ENCODE results near the gene NDUFS1. TPM values are rescaled to one million over a fixed set of nuclear protein-coding genes. Genes with fewer than 3 reads are reported as not detected.
"Not testable (repeated sequence)": the region's sequence is repeated elsewhere in the genome, so short reads cannot be mapped to it uniquely, and the experiment has no call there.

The NDUFS1 gene
- total and polyA plus RNA-seq, 4 donors, result 16.3 to 87.4 (median 60.5) TPM

- WGBS, 2 donors, result 65 to 79% methylated on average over 2 of the region's 2 CpGs
- Histone ChIP-seq H3K9me3 (ENCODE audit: control insufficient read depth in 4 of 4, insufficient read depth in 3 of 4, low read length in 3 of 4) (no peaks in the 10 kb centered on the region), H3K4me3 (no peak overlapping the region), H3K27me3 (ENCODE audit: control insufficient read depth in 3 of 3, insufficient read depth in 3 of 3, low read length in 2 of 3) (no peaks in the 10 kb centered on the region), H3K36me3 (ENCODE audit: control insufficient read depth in 4 of 4, insufficient read depth in 4 of 4, low read length in 4 of 4) (peaks cover 11 to 26% (median 21%) of the 10 kb centered on the region in 4 donors), H3K9ac (ENCODE audit: insufficient read depth in 1 of 2, low read length in 2 of 2) (no peak overlapping the region), H3K4me1 (ENCODE audit: control insufficient read depth in 5 of 5, insufficient read depth in 5 of 5, low read length in 5 of 5) (peaks cover 2 to 13% (median 7%) of the 10 kb centered on the region in 5 donors), H3K27ac (ENCODE audit: low read depth in 1 of 2, low read length in 1 of 2) (no peak overlapping the region)
- TF ChIP-seq, protein P1, sequence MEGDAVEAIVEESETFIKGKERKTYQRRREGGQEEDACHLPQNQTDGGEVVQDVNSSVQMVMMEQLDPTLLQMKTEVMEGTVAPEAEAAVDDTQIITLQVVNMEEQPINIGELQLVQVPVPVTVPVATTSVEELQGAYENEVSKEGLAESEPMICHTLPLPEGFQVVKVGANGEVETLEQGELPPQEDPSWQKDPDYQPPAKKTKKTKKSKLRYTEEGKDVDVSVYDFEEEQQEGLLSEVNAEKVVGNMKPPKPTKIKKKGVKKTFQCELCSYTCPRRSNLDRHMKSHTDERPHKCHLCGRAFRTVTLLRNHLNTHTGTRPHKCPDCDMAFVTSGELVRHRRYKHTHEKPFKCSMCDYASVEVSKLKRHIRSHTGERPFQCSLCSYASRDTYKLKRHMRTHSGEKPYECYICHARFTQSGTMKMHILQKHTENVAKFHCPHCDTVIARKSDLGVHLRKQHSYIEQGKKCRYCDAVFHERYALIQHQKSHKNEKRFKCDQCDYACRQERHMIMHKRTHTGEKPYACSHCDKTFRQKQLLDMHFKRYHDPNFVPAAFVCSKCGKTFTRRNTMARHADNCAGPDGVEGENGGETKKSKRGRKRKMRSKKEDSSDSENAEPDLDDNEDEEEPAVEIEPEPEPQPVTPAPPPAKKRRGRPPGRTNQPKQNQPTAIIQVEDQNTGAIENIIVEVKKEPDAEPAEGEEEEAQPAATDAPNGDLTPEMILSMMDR (IDR thresholded peaks at IDR 0.05; ENCODE audit: control extremely low read depth, extremely low read depth), result peak; percentile 37
- DNase-seq, result peak; percentile 44 to 68 (median 65)
- ATAC-seq (ENCODE audit: insufficient read depth, low FRiP score), result no peak
Measured at GRCh38 chr2:206164261-206164862, 5.1 kb upstream of the NDUFS1 start.

- Histone ChIP-seq H3K27me3 (ENCODE audit: control insufficient read depth in 3 of 3, insufficient read depth in 3 of 3, low read length in 2 of 3) (no peaks in the 10 kb centered on the region), H3K4me1 (ENCODE audit: control insufficient read depth in 5 of 5, insufficient read depth in 5 of 5, low read length in 5 of 5) (peaks cover 2 to 13% (median 7%) of the 10 kb centered on the region in 5 donors), H3K4me3 (no peak overlapping the region), H3K36me3 (ENCODE audit: control insufficient read depth in 4 of 4, insufficient read depth in 4 of 4, low read length in 4 of 4) (peaks cover 11 to 32% (median 20%) of the 10 kb centered on the region in 4 donors), H3K9ac (ENCODE audit: insufficient read depth in 1 of 2, low read length in 2 of 2) (no peak overlapping the region), H3K27ac (ENCODE audit: low read depth in 1 of 2, low read length in 1 of 2) (no peak overlapping the region), H3K9me3 (ENCODE audit: control insufficient read depth in 4 of 4, insufficient read depth in 3 of 4, low read length in 3 of 4) (no peaks in the 10 kb centered on the region)
- TF ChIP-seq, protein P1 (IDR thresholded peaks at IDR 0.05; ENCODE audit: control extremely low read depth, extremely low read depth), result no peak
- no peak for ATAC-seq (ENCODE audit: insufficient read depth, low FRiP score)
- WGBS, 2 donors, result 87 to 94% methylated on average over 3 of the region's 3 CpGs
- DNase-seq, result no peak
Measured at GRCh38 chr2:206163251-206163880, 4.1 kb upstream of the NDUFS1 start.

GRCh38 chr2:206162401-206162800 lies 3.2 kb upstream of the NDUFS1 start:
- DNase-seq; H3K27me3 ChIP-seq (ENCODE audit: control insufficient read depth in 3 of 3, insufficient read depth in 3 of 3, low read length in 2 of 3); H3K9me3 ChIP-seq (ENCODE audit: control insufficient read depth in 4 of 4, insufficient read depth in 3 of 4, low read length in 3 of 4); H3K9ac ChIP-seq (ENCODE audit: insufficient read depth in 1 of 2, low read length in 2 of 2); ATAC-seq (ENCODE audit: insufficient read depth, low FRiP score); H3K4me3 ChIP-seq; H3K27ac ChIP-seq (ENCODE audit: low read depth in 1 of 2, low read length in 1 of 2): not testable (repeated sequence)
- peaks cover 2 to 17% (median 7%) of the 10 kb centered on the region in 5 donors for H3K4me1 ChIP-seq (ENCODE audit: control insufficient read depth in 5 of 5, insufficient read depth in 5 of 5, low read length in 5 of 5)
- WGBS, 2 donors, result 81 to 93% methylated on average over 4 of the region's 4 CpGs
- peaks cover 9 to 29% (median 20%) of the 10 kb centered on the region in 4 donors for H3K36me3 ChIP-seq (ENCODE audit: control insufficient read depth in 4 of 4, insufficient read depth in 4 of 4, low read length in 4 of 4)

DNA sequence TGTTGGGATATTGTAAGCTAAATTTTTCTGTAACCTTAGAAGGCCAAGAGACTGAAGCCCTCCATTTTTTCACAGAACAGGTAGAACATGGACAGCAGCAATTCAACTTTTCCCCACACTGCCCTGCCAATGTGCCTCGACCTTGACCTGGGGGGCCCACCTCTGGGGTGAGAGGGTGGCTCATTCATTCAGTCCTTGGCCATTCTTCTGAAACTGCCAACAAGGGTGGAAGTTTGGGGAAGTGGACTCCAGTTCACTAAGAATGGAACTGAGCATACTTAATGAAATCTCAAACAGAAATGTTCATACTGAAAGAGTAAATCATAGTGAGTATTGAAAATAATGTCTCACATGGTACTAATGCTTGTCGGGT lies 1.5 kb upstream of the NDUFS1 start:
- H3K4me1 ChIP-seq (ENCODE audit: control insufficient read depth in 5 of 5, insufficient read depth in 5 of 5, low read length in 5 of 5), result peaks cover 1 to 17% (median 7%) of the 10 kb centered on the region in 5 donors
- peaks cover 9 to 36% (median 20%) of the 10 kb centered on the region in 4 donors for H3K36me3 ChIP-seq (ENCODE audit: control insufficient read depth in 4 of 4, insufficient read depth in 4 of 4, low read length in 4 of 4)
- H3K27me3 ChIP-seq (ENCODE audit: control insufficient read depth in 3 of 3, insufficient read depth in 3 of 3, low read length in 2 of 3), result no peaks in the 10 kb centered on the region
- no peaks in the 10 kb centered on the region for H3K9me3 ChIP-seq (ENCODE audit: control insufficient read depth in 4 of 4, insufficient read depth in 3 of 4, low read length in 3 of 4)
- peak overlapping the region; percentile 24 to 95 for H3K27ac ChIP-seq (ENCODE audit: low read depth in 1 of 2, low read length in 1 of 2)
- H3K9ac ChIP-seq (ENCODE audit: insufficient read depth in 1 of 2, low read length in 2 of 2), result peak overlapping the region; percentile 82 to 88
- peak overlapping the region; percentile 70 for H3K4me3 ChIP-seq
- ATAC-seq (ENCODE audit: insufficient read depth, low FRiP score), result no peak
- 62 to 65% methylated on average over 2 of the region's 2 CpGs for WGBS, 2 donors
- no peak for DNase-seq
- TF ChIP-seq, protein P1 (IDR thresholded peaks at IDR 0.05; ENCODE audit: control extremely low read depth, extremely low read depth), result no peak
